GM12874 (cell line): Measurements from ENCODE around the gene MBOAT2.

ENCODE experiments used
- TF ChIP-seq, protein P1 (sequence below): IDR thresholded peaks from 2 replicates; pipeline ENCODE4 v1.5.1; 2011; ENCODE audit warnings: low read depth, mild to moderate bottlenecking, control low read depth, low read length, moderate library complexity; ENCODE audit not compliant: insufficient read depth

MBOAT2 gene

DNA sequence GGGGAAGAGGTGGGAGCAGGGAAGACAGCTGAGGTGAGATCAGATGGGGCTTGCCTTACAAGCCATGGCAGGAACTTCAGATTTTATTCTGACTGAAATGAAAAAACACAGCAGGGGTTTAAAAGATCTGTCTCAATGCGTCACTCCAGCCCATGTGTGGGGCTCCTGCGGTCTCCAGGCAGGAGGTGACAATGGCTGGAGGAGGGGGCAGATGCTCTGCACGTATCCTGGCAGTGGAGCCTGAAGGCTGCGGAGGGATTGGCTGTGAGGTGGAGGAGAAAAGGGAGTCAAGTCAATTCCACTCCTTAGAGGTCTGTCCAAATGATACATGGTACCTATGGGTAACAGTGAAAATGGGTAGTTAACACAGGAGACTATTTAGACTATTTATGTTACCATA is 125.6 kb downstream of the MBOAT2 start:
- TF ChIP-seq, protein P1, sequence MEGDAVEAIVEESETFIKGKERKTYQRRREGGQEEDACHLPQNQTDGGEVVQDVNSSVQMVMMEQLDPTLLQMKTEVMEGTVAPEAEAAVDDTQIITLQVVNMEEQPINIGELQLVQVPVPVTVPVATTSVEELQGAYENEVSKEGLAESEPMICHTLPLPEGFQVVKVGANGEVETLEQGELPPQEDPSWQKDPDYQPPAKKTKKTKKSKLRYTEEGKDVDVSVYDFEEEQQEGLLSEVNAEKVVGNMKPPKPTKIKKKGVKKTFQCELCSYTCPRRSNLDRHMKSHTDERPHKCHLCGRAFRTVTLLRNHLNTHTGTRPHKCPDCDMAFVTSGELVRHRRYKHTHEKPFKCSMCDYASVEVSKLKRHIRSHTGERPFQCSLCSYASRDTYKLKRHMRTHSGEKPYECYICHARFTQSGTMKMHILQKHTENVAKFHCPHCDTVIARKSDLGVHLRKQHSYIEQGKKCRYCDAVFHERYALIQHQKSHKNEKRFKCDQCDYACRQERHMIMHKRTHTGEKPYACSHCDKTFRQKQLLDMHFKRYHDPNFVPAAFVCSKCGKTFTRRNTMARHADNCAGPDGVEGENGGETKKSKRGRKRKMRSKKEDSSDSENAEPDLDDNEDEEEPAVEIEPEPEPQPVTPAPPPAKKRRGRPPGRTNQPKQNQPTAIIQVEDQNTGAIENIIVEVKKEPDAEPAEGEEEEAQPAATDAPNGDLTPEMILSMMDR, result no peak

DNA sequence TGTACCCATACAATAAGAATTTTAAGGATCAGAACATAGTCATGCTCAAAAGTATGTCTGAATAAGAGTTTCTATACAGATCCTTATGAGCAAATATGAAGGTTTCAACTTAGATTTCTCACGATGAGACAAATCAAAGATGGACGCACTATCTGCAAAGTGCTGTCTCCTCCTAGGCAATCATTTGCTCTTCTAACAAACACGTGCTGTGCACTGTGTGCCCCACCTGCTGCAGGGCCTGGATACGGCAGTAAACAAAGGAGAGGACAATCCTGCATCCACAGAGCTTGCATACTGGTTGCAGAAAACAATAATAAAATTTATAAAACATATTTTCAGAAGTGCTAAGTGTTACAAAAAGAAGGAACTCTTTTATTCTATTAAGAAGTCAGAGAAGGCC is 126.2 kb downstream of the MBOAT2 start:
- TF ChIP-seq, protein P1, result no peak

- TF ChIP-seq, protein P1, result no peak
These were observed 126.9 kb downstream of the MBOAT2 start for GRCh38 chr2:8876628-8877027.

- TF ChIP-seq, protein P1, result peak; percentile 35; the same call in 1 of the 2 replicates
These were observed 130.6 kb downstream of the MBOAT2 start for GRCh38 chr2:8872821-8873432.

DNA sequence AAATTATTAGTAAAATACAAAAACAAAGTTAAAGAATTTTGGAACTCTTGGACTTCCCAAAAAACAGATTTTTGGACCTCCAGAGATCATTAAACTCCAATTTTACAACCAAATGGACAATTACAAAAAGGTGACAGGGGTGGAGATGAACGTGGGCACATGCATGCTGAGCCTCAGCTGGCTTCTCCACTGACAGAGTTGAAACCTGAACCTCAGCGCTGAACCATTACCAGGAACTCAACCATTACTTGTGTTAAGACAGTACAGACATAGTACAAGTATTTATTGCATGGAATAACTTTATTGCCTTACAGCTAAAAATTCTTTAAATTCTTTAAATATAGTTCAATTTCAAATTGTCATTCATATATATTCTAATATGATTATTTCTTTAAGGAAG is 133.0 kb downstream of the MBOAT2 start:
- TF ChIP-seq, protein P1, result no peak

GRCh38 chr2:8867363-8867762 is 136.1 kb downstream of the MBOAT2 start:
- TF ChIP-seq, protein P1, result no peak

DNA sequence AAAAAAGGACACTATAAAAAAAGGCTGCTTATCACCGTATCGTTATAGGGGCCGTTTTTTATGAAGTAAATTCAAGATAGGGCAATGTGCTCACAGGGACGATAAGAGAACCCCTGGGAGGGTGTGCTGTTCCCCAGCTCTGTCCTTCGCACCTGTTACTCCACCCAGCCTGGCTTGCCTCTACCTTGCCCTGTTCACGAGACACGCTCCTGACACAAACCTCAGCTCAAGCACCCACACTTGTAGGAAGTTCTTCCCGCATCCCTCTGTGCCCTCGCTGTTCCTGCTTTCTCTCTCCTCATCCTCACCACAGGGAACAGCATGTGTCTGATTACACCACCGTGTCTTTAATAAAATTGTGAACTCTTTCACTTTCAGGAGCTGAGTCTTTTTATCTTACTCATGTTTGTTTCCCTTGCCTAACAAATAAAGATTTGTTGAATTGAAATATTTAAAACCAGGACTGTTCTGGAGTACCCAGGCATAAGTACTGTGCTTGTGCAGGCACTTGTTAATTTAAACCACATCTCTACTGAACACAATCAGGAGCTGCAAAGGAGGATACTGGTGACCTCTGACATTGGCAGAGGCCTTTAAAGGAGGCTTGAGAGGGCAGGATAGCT is 140.0 kb downstream of the MBOAT2 start:
- TF ChIP-seq, protein P1, result no peak
